ENCODE measurements around the gene GRIK4. TPM values are rescaled to one million over a fixed set of nuclear protein-coding genes. Genes with fewer than 3 reads are reported as not detected.

The GRIK4 gene
- total RNA-seq, 1 donor from 2014 or later, result 2.2 TPM

DNA sequence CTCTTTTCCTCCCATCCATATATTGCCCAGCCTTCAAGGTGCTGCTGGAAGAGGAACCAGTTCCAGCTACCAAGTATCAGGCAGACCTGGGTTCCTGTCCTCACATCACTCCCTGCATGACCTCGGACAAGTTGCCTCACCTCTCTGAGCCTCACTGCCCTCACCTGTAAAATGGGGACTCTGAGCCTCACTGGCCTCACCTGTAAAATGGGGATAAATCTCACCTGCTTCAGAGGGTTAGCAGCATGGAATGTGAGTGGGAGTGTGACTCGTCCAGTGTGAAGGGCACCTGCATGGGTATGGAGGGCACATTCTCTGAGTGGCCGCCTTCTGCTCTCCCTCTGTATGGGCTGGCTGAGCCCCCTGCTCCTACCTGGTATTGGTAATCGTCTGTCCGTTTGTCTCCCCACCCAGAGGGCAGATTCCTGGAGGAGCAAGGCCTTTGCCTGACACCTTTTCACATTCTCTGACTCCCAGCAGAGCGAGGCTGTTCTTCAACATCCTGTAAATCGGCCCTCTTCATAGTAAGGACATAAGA is 3.7 kb downstream of the GRIK4 start:
- no peaks in the 10 kb centered on the region for H4K20me1 ChIP-seq (ENCODE audit: insufficient read depth, low read length)
- DNase-seq (ENCODE audit: low read depth), result no peak
- H3K9me3 ChIP-seq (ENCODE audit: insufficient read depth, low read depth, low read length), result no peaks in the 10 kb centered on the region
- H3K9ac ChIP-seq (ENCODE audit: low read length), result no peak overlapping the region
- H3K36me3 Mint-ChIP-seq (ENCODE audit: low read depth, unreplicated experiment), result peaks cover 2% of the 10 kb centered on the region
- no peak overlapping the region for H3K4me2 ChIP-seq (ENCODE audit: low read length)
- peaks cover 14% of the 10 kb centered on the region for H3K4me1 Mint-ChIP-seq (ENCODE audit: low read depth, unreplicated experiment)
- H3K27me3 Mint-ChIP-seq (ENCODE audit: low read depth, unreplicated experiment), result peaks cover 32% of the 10 kb centered on the region
- no peak overlapping the region for H3K27ac ChIP-seq (ENCODE audit: low read depth, low read length)
- no peaks in the 10 kb centered on the region for H3K36me3 ChIP-seq (ENCODE audit: insufficient read depth, low read length)
- H3K9me3 Mint-ChIP-seq (ENCODE audit: unreplicated experiment), result no peaks in the 10 kb centered on the region
- H3K4me3 ChIP-seq (ENCODE audit: insufficient read depth, low read depth, low read length), result no peak overlapping the region
- H3K79me2 ChIP-seq (ENCODE audit: insufficient read depth, low read length), result no peaks in the 10 kb centered on the region
- peaks cover 2% of the 10 kb centered on the region for H3K27me3 ChIP-seq (ENCODE audit: insufficient read depth, low read length)
- peaks cover 8% of the 10 kb centered on the region for H3K4me1 ChIP-seq (ENCODE audit: insufficient read depth, low read length)
- FAIRE-seq, result no peak
- TF ChIP-seq, protein P1, sequence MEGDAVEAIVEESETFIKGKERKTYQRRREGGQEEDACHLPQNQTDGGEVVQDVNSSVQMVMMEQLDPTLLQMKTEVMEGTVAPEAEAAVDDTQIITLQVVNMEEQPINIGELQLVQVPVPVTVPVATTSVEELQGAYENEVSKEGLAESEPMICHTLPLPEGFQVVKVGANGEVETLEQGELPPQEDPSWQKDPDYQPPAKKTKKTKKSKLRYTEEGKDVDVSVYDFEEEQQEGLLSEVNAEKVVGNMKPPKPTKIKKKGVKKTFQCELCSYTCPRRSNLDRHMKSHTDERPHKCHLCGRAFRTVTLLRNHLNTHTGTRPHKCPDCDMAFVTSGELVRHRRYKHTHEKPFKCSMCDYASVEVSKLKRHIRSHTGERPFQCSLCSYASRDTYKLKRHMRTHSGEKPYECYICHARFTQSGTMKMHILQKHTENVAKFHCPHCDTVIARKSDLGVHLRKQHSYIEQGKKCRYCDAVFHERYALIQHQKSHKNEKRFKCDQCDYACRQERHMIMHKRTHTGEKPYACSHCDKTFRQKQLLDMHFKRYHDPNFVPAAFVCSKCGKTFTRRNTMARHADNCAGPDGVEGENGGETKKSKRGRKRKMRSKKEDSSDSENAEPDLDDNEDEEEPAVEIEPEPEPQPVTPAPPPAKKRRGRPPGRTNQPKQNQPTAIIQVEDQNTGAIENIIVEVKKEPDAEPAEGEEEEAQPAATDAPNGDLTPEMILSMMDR (IDR thresholded peaks at IDR 0.05; ENCODE audit: insufficient read depth, low read depth, low read length), result no peak
- TF ChIP-seq EZH2 (IDR thresholded peaks at IDR 0.05; ENCODE audit: insufficient read depth, low read length), result no peak
- no peak overlapping the region for H3K27ac Mint-ChIP-seq (ENCODE audit: unreplicated experiment)
- H3K4me3 Mint-ChIP-seq (ENCODE audit: unreplicated experiment), result no peak overlapping the region
- no peak overlapping the region for H2AFZ ChIP-seq (ENCODE audit: low read depth, low read length)

GRCh38 chr11:120516461-120517389 is 5.2 kb downstream of the GRIK4 start:
- H3K36me3 Mint-ChIP-seq (ENCODE audit: low read depth, unreplicated experiment), result peaks cover 2% of the 10 kb centered on the region
- no peaks in the 10 kb centered on the region for H3K9me3 Mint-ChIP-seq (ENCODE audit: unreplicated experiment)
- H3K27ac Mint-ChIP-seq (ENCODE audit: unreplicated experiment), result no peak overlapping the region
- Histone ChIP-seq H2AFZ (ENCODE audit: low read depth, low read length) (peak overlapping the region; percentile 50), H3K36me3 (ENCODE audit: insufficient read depth, low read length) (no peaks in the 10 kb centered on the region), H3K9me3 (ENCODE audit: insufficient read depth, low read depth, low read length) (no peaks in the 10 kb centered on the region), H4K20me1 (ENCODE audit: insufficient read depth, low read length) (no peaks in the 10 kb centered on the region), H3K4me2 (ENCODE audit: low read length) (no peak overlapping the region), H3K9ac (ENCODE audit: low read length) (no peak overlapping the region), H3K27ac (ENCODE audit: low read depth, low read length) (no peak overlapping the region), H3K27me3 (ENCODE audit: insufficient read depth, low read length) (peaks cover 2% of the 10 kb centered on the region), H3K79me2 (ENCODE audit: insufficient read depth, low read length) (no peaks in the 10 kb centered on the region), H3K4me1 (ENCODE audit: insufficient read depth, low read length) (peaks cover 8% of the 10 kb centered on the region), H3K4me3 (ENCODE audit: insufficient read depth, low read depth, low read length) (no peak overlapping the region)
- TF ChIP-seq, protein P1 (IDR thresholded peaks at IDR 0.05; ENCODE audit: insufficient read depth, low read depth, low read length), result no peak
- no peak for TF ChIP-seq EZH2 (IDR thresholded peaks at IDR 0.05; ENCODE audit: insufficient read depth, low read length)
- DNase-seq (ENCODE audit: low read depth) (no peak), FAIRE-seq (no peak)
- H3K27me3 Mint-ChIP-seq (ENCODE audit: low read depth, unreplicated experiment), result peaks cover 35% of the 10 kb centered on the region
- H3K4me1 Mint-ChIP-seq (ENCODE audit: low read depth, unreplicated experiment), result peaks cover 14% of the 10 kb centered on the region
- H3K4me3 Mint-ChIP-seq (ENCODE audit: unreplicated experiment), result no peak overlapping the region
